ENCODE measurements around the gene L3MBTL1. TPM values are rescaled to one million over a fixed set of nuclear protein-coding genes. Genes with fewer than 3 reads are reported as not detected.

L3MBTL1 gene
- total and polyA plus RNA-seq, 2 of the 4 experiments (the other 2 are of a cell fraction), result 2.2 to 4.5 TPM

DNA sequence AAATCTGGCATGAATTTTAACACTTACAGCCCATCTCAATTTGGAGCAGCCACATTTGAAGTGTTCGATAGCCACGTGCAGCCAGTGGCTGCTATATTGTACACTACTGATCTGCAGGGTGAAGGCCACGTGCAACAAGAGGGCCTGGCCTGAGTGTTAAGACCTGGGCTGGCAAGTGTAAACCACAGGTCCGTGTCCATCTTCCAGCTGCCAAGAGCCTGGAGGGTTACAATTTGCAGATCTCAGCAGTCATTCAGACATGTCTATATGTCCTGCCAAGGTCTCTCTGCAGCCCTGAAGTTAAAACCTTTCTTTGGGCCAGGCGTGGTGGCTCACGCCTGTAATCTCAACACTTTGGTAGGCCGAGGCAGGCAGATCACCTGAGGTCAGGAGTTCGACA, 65.4 kb downstream of the L3MBTL1 start:
- no peak overlapping the region for H4K91ac ChIP-seq (ENCODE audit: insufficient read depth, low read depth, low read length)
- no peak overlapping the region for H3K4ac ChIP-seq (ENCODE audit: low read depth, low read length)
- in situ Hi-C loops (cut with MboI; ENCODE audit: low sequenced_read_pairs) (no loop called here), intact Hi-C loops (cut with micrococcal nuclease) (no loop called here), dilution Hi-C loops (cut with HindIII; ENCODE audit: low sequenced_read_pairs, unreplicated experiment) (no loop called here)
- no peaks in the 10 kb centered on the region for H3K4me1 ChIP-seq (ENCODE audit: control insufficient read depth, insufficient read depth, low read length)
- DNase-seq (no peak), ATAC-seq (ENCODE audit: low read depth) (no peak)
- no peak overlapping the region for H3K23ac ChIP-seq (ENCODE audit: low read depth, low read length)
- no peak overlapping the region for H3K14ac ChIP-seq (replicated peaks; ENCODE audit: low read depth, low read length)
- no peak overlapping the region for H3K9ac ChIP-seq (ENCODE audit: low read depth, low read length)
- no peaks in the 10 kb centered on the region for H4K20me1 ChIP-seq (ENCODE audit: insufficient read depth, low read length)
- no peak overlapping the region for H3K56ac ChIP-seq (ENCODE audit: extremely low read depth, insufficient read depth, low read length)
- H4K5ac ChIP-seq (ENCODE audit: low read depth, low read length), result no peak overlapping the region
- no TSS peak for BruUV-seq (replicated peaks)
- POLR2A ChIA-PET (ENCODE audit: unreplicated experiment), result no interaction called here
- H3K27me3 ChIP-seq (ENCODE audit: control insufficient read depth, insufficient read depth, low read length), result peaks cover 15% of the 10 kb centered on the region
- no peak overlapping the region for H2BK120ac ChIP-seq (ENCODE audit: low read depth, low read length)
- no peaks in the 10 kb centered on the region for H3K79me1 ChIP-seq (ENCODE audit: low read depth in 1 of 2, low read length in 2 of 2)
- no peak overlapping the region for H2AK9ac ChIP-seq (replicated peaks; ENCODE audit: low read depth, low read length, poor library complexity)
- no peak overlapping the region for H4K8ac ChIP-seq (ENCODE audit: low read depth in 2 of 2, low read length in 2 of 2)
- CTCF ChIA-PET, result no interaction called here
- H3K36me3 ChIP-seq (ENCODE audit: control insufficient read depth, insufficient read depth, low read length), result no peaks in the 10 kb centered on the region
- no peak overlapping the region for H2BK15ac ChIP-seq (ENCODE audit: low read depth, low read length)
- H2BK20ac ChIP-seq (ENCODE audit: low read depth, low read length), result no peak overlapping the region
- no peak overlapping the region for H2AK5ac ChIP-seq (ENCODE audit: low read depth, low read length)
- H3K4me2 ChIP-seq (ENCODE audit: low read depth, low read length), result no peak overlapping the region
- H2BK5ac ChIP-seq (ENCODE audit: low read depth, low read length, poor library complexity, severe bottlenecking), result no peak overlapping the region
- no peak overlapping the region for H2AFZ ChIP-seq (replicated peaks; ENCODE audit: low read length, poor library complexity)
- H3K9me1 ChIP-seq (ENCODE audit: insufficient read depth, low read length), result no peaks in the 10 kb centered on the region; the same call in 1 of the 2 replicates
- H3K9me3 ChIP-seq (ENCODE audit: control insufficient read depth, insufficient read depth, low read length), result no peaks in the 10 kb centered on the region
- TF ChIP-seq CHD1 (IDR thresholded peaks at IDR 0.05; ENCODE audit: low read depth, low read length) (no peak), MXI1 (IDR thresholded peaks at IDR 0.05; ENCODE audit: borderline replicate concordance, low read depth, low read length) (no peak), MAZ (IDR thresholded peaks at IDR 0.05; ENCODE audit: borderline replicate concordance, low read depth, low read length) (no peak), SMC3 (IDR thresholded peaks at IDR 0.05; ENCODE audit: low read depth, low read length) (no peak), FOS (IDR thresholded peaks at IDR 0.05; ENCODE audit: low read depth, low read length) (no peak)
- TF ChIP-seq, protein P1, sequence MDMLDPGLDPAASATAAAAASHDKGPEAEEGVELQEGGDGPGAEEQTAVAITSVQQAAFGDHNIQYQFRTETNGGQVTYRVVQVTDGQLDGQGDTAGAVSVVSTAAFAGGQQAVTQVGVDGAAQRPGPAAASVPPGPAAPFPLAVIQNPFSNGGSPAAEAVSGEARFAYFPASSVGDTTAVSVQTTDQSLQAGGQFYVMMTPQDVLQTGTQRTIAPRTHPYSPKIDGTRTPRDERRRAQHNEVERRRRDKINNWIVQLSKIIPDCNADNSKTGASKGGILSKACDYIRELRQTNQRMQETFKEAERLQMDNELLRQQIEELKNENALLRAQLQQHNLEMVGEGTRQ (IDR thresholded peaks at IDR 0.05; ENCODE audit: low read depth, low read length), result no peak
- TF ChIP-seq, protein P2, sequence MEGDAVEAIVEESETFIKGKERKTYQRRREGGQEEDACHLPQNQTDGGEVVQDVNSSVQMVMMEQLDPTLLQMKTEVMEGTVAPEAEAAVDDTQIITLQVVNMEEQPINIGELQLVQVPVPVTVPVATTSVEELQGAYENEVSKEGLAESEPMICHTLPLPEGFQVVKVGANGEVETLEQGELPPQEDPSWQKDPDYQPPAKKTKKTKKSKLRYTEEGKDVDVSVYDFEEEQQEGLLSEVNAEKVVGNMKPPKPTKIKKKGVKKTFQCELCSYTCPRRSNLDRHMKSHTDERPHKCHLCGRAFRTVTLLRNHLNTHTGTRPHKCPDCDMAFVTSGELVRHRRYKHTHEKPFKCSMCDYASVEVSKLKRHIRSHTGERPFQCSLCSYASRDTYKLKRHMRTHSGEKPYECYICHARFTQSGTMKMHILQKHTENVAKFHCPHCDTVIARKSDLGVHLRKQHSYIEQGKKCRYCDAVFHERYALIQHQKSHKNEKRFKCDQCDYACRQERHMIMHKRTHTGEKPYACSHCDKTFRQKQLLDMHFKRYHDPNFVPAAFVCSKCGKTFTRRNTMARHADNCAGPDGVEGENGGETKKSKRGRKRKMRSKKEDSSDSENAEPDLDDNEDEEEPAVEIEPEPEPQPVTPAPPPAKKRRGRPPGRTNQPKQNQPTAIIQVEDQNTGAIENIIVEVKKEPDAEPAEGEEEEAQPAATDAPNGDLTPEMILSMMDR (conservative IDR thresholded peaks at IDR 0.05; ENCODE audit: low read depth, low read length), result no peak
- WGBS, 2 experiments (ENCODE audit: extremely low coverage in 2 of 2, insufficient read length in 1 of 2), result 80% methylated on average over 3 of the region's 8 CpGs; no CpG with 5 or more reads in 1 of the 2 experiments
- H3K27ac ChIP-seq (ENCODE audit: insufficient read depth, low read length), result no peak overlapping the region
- no peak overlapping the region for H3K18ac ChIP-seq (ENCODE audit: low read depth, low read length)
- no peak overlapping the region for H3K4me3 ChIP-seq (ENCODE audit: insufficient read depth, low read depth, low read length)

Data from IMR-90 (cell line).